Heart left ventricle (tissue), 13 donors: ENCODE data around the gene C13orf42.

Experiments used
- POLR2A ChIP-seq, 2 donors: fragments of 450-650 bp; IDR thresholded peaks; one replicate each; pipeline ENCODE4 v1.6.1; 2017; ENCODE audit warnings: antibody characterized with exemption in 2 of 2, mild to moderate bottlenecking in 2 of 2, moderate library complexity in 2 of 2
- TF ChIP-seq, protein P1 (sequence below), 12 donors: fragments of 200-600 bp; sonication (generic) in 4 of 12; IDR thresholded peaks; one replicate each; pipeline versions ENCODE4 v1.5.0 to v1.8.0; 2018 to 2022; ENCODE audit warnings: antibody characterized with exemption in 12 of 12, mild to moderate bottlenecking in 5 of 12
- donor health status: ischemic (EF 13 %, LVEDD 7.1; RV severe dilation, severe dysfunction).
- donor health status: DM: no; HTN: yes; CAD: no.
- donor health status: DM: no; HTN: no; CAD: no.
- donor health status: ischemic (EF 25% LVEDD 6.9; RV normal size, moderate dysfunction).
- donor health status: ischemic (EF 25% LVEDD 5.7; RV mildly dilated, moderate dysfunction).
- donor health status: ischemic (EF 35%, LVEDD 5.7; RV mildly dilated, moderate dysfunction).
- donor health status: nonischemic (EF 11% LVEDD 7.7; RV severe dilation, severe dysfunction).
- donor health status: DM: yes; HTN: yes; CAD: no.
- donor health status: PGD.
- donor health status: ischemic (EF 29% LVEDD 5.4; RV normal size, mild dysfunction).
- donor health status: nonischemic (EF 23%, LVEDD 6.1; RV moderate dilation, normal function).

DNA sequence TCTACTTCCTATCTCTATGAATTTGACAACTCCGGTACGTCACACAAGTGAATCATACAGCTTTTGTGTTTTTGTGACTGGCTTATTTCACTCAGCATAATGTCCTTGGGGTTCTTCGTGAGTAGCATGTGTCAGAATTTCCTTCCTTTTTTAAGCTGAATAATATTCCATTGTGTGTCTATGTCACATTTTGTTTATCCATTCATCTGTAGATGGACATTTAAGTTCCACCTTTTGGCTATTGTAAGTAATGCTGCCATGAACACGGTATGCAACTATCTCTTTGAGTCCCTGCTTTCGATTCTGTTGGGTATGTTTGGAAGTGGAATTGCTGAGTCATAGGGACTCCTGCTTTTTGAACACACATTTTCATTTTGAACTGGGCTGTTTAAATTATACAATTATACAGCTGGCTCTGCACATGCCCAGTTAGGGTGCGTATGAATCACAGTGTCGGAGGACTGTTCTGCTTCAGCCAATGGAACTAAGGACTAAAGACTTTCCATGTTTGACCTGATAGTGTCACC, 43.0 kb upstream of the C13orf42 start:
- TF ChIP-seq POLR2A (IDR thresholded peaks at IDR 0.05) = no peak
- TF ChIP-seq, protein P1, sequence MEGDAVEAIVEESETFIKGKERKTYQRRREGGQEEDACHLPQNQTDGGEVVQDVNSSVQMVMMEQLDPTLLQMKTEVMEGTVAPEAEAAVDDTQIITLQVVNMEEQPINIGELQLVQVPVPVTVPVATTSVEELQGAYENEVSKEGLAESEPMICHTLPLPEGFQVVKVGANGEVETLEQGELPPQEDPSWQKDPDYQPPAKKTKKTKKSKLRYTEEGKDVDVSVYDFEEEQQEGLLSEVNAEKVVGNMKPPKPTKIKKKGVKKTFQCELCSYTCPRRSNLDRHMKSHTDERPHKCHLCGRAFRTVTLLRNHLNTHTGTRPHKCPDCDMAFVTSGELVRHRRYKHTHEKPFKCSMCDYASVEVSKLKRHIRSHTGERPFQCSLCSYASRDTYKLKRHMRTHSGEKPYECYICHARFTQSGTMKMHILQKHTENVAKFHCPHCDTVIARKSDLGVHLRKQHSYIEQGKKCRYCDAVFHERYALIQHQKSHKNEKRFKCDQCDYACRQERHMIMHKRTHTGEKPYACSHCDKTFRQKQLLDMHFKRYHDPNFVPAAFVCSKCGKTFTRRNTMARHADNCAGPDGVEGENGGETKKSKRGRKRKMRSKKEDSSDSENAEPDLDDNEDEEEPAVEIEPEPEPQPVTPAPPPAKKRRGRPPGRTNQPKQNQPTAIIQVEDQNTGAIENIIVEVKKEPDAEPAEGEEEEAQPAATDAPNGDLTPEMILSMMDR (IDR thresholded peaks at IDR 0.05) = no peak
